Endodermal cell (in vitro differentiated cells): ENCODE data around the gene CHODL. TPM values are rescaled to one million over a fixed set of nuclear protein-coding genes. Genes with fewer than 3 reads are reported as not detected.
A peak's percentile ranks its signal among the peaks of the same experiment; 100 is the strongest.

Source experiments
- DNase-seq: peaks from one replicate; pipeline ENCODE4 v3.0.0-alpha.2; 2017
- H3K27ac ChIP-seq: 2 replicates; pipeline ENCODE4 v1.5.1; 2013; ENCODE audit warnings: mild to moderate bottlenecking, low read depth, low read length, moderate library complexity
- H3K27me3 ChIP-seq: 2 replicates; pipeline ENCODE4 v1.6.1; 2013; ENCODE audit warnings: mild to moderate bottlenecking, low read length, moderate library complexity; ENCODE audit not compliant: insufficient read depth, control insufficient read depth, poor library complexity, severe bottlenecking
- H3K36me3 ChIP-seq: 2 replicates; pipeline ENCODE4 v1.7.0; 2013; ENCODE audit warnings: mild to moderate bottlenecking, low read length, moderate library complexity; ENCODE audit not compliant: control insufficient read depth, insufficient read depth
- H3K4me1 ChIP-seq: one replicate; pipeline ENCODE4 v1.7.0; 2013; ENCODE audit warnings: low read length; ENCODE audit not compliant: control insufficient read depth, insufficient read depth
- H3K4me3 ChIP-seq: 2 replicates; pipeline ENCODE4 v1.5.1; 2013; ENCODE audit warnings: mild to moderate bottlenecking, low read length, moderate library complexity
- H3K9ac ChIP-seq: 2 replicates; pipeline ENCODE4 v1.6.1; 2013; ENCODE audit warnings: mild to moderate bottlenecking, low read length, moderate library complexity; ENCODE audit not compliant: poor library complexity, severe bottlenecking; ENCODE audit errors: extremely low read depth
- H3K9me3 ChIP-seq: 2 replicates; pipeline ENCODE4 v1.6.1; 2013; ENCODE audit warnings: mild to moderate bottlenecking, low read length, moderate library complexity; ENCODE audit not compliant: control insufficient read depth
- H3K27ac Mint-ChIP-seq: 2 replicates; pipeline ENCODE4 v1.8.0; 2020; ENCODE audit warnings: mixed read lengths
- H3K27me3 Mint-ChIP-seq: 2 replicates; pipeline ENCODE4 v1.8.0; 2021; ENCODE audit warnings: mild to moderate bottlenecking, mixed read lengths; ENCODE audit not compliant: insufficient read depth
- H3K36me3 Mint-ChIP-seq: 2 replicates; pipeline ENCODE4 v1.8.0; 2020; ENCODE audit warnings: low read depth, mixed read lengths
- H3K4me1 Mint-ChIP-seq: 2 replicates; pipeline ENCODE4 v1.8.0; 2020; ENCODE audit warnings: mixed read lengths
- H3K4me3 Mint-ChIP-seq: 2 replicates; pipeline ENCODE4 v1.8.0; 2020; ENCODE audit warnings: mild to moderate bottlenecking, moderate library complexity, mixed read lengths
- H3K9me3 Mint-ChIP-seq: 2 replicates; pipeline ENCODE4 v1.8.0; 2020; ENCODE audit warnings: mild to moderate bottlenecking, mixed read lengths
- WGBS, 2 experiments: methylation state at CpG; one replicate each; pipeline versions ENCODE4 v1.1.5 to v1.1.7; 2013; ENCODE audit warnings: missing lambda C conversion rate in 2 of 2, mixed read lengths in 1 of 2; ENCODE audit not compliant: insufficient coverage in 1 of 2, insufficient read length in 1 of 2; 5-methylcytosine and 5-hydroxymethylcytosine counted together
- total RNA-seq, 2 donors: library from RNA; stranded (reverse); fragmentation: NEBNext Ultra II Directional in 1 of 2; extraction: Animal tissue kit (Norgen Biotek cat#: 25700) in 1 of 2; gene quantifications; 2 replicates in 1 of 2; 3 replicates in 1 of 2; pipeline ENCODE4 v1.2.1, GENCODE V29; 2021
- TF ChIP-seq, protein P1 (sequence below): fragments of 200-600 bp; sonication (generic); conservative IDR thresholded peaks from 2 replicates; pipeline ENCODE4 v1.5.0; 2021; ENCODE audit warnings: antibody characterized with exemption, mild to moderate bottlenecking

The CHODL gene
- total RNA-seq, 2 donors from 2014 or later, result 2.2 to 4.2 TPM

DNA sequence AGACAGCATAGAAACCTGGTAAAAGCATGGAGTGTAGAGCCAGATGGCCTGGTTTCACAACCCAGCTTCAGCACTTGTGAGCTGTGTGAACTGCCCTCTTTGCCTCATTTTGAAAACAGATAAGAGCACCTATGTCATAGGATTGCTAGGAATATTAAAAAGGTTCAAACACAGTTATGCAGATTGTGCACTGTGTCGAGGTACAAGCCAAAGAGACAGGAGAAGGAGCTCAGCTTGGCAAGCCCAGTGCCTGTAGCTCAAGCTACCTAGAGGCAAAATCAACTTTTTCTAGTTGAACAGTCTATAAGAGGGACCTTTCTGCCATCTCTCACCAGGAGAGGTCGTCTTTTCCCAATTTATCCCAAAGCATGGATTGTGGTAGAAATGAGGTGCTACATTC lies 5.0 kb downstream of the CHODL start:
- Histone ChIP-seq H3K9me3 (no peaks in the 10 kb centered on the region), H3K36me3 (no peaks in the 10 kb centered on the region), H3K4me1 (no peaks in the 10 kb centered on the region), H3K9ac (no peak overlapping the region), H3K4me3 (no peak overlapping the region), H3K27ac (no peak overlapping the region), H3K27me3 (peaks cover 36% of the 10 kb centered on the region)
- TF ChIP-seq, protein P1, sequence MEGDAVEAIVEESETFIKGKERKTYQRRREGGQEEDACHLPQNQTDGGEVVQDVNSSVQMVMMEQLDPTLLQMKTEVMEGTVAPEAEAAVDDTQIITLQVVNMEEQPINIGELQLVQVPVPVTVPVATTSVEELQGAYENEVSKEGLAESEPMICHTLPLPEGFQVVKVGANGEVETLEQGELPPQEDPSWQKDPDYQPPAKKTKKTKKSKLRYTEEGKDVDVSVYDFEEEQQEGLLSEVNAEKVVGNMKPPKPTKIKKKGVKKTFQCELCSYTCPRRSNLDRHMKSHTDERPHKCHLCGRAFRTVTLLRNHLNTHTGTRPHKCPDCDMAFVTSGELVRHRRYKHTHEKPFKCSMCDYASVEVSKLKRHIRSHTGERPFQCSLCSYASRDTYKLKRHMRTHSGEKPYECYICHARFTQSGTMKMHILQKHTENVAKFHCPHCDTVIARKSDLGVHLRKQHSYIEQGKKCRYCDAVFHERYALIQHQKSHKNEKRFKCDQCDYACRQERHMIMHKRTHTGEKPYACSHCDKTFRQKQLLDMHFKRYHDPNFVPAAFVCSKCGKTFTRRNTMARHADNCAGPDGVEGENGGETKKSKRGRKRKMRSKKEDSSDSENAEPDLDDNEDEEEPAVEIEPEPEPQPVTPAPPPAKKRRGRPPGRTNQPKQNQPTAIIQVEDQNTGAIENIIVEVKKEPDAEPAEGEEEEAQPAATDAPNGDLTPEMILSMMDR, result peak; percentile 79
- DNase-seq, result peak; percentile 53
- Mint-ChIP-seq H3K27ac (no peak overlapping the region), H3K4me1 (peaks cover 5% of the 10 kb centered on the region), H3K4me3 (no peak overlapping the region), H3K27me3 (peaks cover 28% of the 10 kb centered on the region), H3K9me3 (no peaks in the 10 kb centered on the region), H3K36me3 (no peaks in the 10 kb centered on the region)
- 53 to 71% methylated on average over 1 to 2 of the region's 2 CpGs for WGBS, 2 experiments

DNA sequence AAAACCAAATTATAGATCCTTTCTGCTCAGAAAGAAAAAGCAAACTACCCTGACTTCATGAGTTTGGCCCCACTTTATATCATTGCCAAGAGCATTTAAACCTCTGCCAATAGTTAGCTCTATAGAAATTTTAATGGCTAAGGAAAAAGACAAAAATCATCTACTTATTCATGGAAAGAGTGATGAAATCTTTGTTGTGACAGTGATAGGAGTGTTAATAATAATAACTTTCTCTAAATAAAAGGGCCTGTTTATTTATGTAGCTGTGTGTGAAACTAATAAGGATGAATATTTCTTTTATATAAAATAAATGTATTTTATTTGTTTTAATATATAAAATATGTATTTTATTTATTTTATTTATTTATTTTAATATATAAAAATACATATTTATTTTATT lies 6.4 kb downstream of the CHODL start:
- no peak for DNase-seq
- Histone ChIP-seq H3K4me3 (no peak overlapping the region), H3K9me3 (no peaks in the 10 kb centered on the region), H3K27me3 (peaks cover 22% of the 10 kb centered on the region), H3K27ac (no peak overlapping the region), H3K9ac (no peak overlapping the region), H3K36me3 (no peaks in the 10 kb centered on the region), H3K4me1 (no peaks in the 10 kb centered on the region)
- Mint-ChIP-seq H3K4me3 (no peak overlapping the region), H3K4me1 (no peaks in the 10 kb centered on the region), H3K27ac (no peak overlapping the region), H3K36me3 (no peaks in the 10 kb centered on the region), H3K27me3 (peaks cover 14% of the 10 kb centered on the region), H3K9me3 (no peaks in the 10 kb centered on the region)
- TF ChIP-seq, protein P1, result no peak

DNA sequence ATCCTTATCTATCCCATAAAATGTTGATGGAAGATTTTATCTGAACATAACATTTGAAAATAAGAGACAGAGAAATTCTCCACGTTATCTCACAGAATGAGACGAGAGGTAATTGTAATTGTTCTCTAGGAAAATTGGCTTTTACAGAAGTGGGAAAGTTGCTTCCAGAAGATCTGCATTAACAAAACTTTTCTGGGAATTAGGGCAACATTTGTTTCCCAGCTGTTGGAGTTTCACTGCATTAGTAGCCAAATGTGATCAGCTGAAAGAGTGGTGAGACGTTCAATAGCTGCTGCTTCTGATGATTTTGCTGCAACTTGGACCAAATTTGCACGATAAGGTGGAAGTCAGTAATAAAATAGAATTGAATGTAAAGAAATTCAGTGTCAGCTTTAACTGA lies 7.6 kb downstream of the CHODL start:
- Mint-ChIP-seq H3K27ac (no peak overlapping the region), H3K4me1 (no peaks in the 10 kb centered on the region), H3K4me3 (no peak overlapping the region), H3K27me3 (peaks cover 7% of the 10 kb centered on the region), H3K36me3 (no peaks in the 10 kb centered on the region), H3K9me3 (no peaks in the 10 kb centered on the region)
- Histone ChIP-seq H3K9ac (no peak overlapping the region), H3K4me3 (no peak overlapping the region), H3K27ac (no peak overlapping the region), H3K4me1 (no peaks in the 10 kb centered on the region), H3K27me3 (peaks cover 10% of the 10 kb centered on the region), H3K9me3 (no peaks in the 10 kb centered on the region), H3K36me3 (no peaks in the 10 kb centered on the region)
- TF ChIP-seq, protein P1, result no peak
- 86 to 92% methylated on average over 3 to 4 of the region's 4 CpGs for WGBS, 2 experiments
- no peak for DNase-seq
